GM18907 (cell line): Measurements from ENCODE around the gene OR2V1.
"Not testable (repeated sequence)": the region's sequence is repeated elsewhere in the genome, so short reads cannot be mapped to it uniquely, and the experiment has no call there.

ENCODE experiments used
- ATAC-seq: cut with Tn5 transposase; IDR thresholded peaks from one replicate; pipeline ENCODE4 v1.9.1; 2021; ENCODE audit warnings: mild to moderate bottlenecking, moderate library complexity; ENCODE audit not compliant: unreplicated experiment

Gene OR2V1

DNA sequence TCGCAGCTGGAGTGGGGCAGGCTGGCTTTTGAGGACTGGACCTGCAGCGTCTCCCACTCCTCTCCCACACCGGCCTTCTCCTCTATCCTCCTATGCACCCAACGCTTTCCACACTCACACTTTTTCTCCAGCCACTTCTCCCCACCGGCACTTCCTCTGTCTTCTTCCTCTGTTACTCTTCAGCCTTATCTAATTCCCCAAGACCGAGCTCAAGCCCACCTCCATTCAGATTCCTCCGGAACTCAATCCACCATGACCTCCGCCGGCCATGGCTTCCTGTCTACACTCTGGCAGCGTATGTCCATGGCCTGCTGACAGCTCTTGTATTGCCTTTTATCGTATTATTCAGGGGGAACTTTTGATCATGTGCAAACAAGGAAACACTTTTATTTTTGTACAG, 545 bp upstream of the OR2V1 start:
- no peak for ATAC-seq

DNA sequence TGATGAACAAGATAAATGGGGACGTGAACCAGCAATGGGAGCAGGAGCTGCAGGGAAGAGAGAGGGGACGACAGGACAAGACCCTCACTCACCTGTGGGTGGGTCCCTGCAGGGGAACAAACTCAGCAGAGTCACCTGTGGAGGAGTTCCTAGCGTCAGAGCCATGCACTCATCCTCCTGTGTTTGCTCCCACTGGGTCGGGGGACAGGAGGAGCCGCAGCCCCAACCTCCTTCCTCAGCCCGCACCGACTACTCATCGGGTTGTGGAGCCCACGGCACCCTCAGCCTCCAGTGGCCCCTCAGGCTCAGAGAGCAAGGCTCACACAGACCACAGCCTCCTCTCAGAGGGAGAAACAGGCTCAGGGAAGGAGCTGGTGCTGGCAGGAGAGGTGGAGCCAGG, 888 bp downstream of the OR2V1 start:
- not testable (repeated sequence) for ATAC-seq

DNA sequence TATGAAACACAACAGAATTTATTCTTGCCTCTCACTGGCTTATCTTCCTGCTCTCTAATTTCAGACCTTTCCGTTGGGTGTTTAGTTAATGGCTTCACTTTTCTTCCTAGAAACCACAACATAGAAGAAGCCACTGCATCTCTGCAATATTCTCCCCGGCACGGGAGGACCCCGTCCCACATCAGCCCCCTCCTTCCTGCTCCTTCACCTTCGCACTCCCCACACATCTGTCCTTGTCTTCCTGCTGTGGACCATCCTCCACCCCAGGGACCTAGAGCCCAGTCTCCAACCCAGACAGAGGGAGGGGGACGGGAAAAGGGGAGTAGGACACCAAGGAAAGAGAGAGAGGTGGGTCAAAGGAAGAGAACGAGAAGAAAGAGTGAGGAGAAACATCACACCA, 1.4 kb downstream of the OR2V1 start:
- ATAC-seq: no peak

DNA sequence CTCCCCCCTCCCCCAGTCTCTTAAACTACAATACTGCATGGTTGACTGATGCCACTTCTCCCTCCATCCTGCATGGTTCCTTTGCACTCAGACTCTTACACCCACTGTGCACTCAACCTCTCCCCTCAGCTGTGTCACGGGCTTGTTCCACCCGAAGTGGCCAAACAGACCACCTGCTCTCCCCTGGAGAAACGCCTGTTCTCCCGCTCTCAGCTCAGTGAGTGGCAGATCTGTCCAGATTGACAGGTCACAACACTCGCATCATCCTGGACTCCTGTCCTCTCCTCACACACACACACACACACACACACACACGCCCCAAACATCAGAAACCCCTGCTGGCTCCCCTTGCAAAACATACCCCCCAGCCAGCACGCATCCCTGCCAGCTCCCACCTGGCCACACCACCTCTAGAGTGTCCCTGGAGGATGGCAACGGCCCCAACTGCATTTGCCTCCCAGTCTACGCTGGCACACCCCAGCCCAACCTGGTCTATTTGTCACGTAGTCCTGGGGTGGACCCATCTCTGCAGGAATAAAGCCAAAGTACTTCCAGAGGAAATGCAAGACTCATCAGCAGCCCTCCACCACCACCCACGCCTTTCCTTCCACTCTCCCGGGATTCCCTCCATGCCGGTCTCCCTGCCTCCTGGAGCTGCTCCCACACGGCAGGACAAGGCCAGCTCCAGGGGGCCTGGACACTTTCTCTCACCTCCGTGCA, 2.9 kb downstream of the OR2V1 start:
- no peak for ATAC-seq

DNA sequence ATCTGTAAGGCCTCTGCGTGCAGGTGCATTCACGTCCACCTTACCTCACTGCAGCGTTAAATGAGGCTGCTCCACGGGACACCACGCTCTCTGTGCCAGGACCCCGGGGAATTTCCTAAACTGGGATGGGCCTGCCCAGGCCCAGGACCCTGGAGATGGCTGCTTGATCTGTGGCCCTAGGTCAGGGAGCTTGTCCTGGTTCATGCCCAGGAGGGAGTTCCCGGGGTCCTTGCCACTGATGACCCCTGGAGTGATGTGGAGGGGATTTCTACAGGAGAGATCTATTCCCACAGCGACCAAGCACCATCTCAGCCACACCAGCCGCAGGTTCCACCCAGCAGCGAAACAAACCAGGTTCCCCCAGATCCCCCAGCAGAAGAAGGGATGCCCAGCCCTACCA, 3.5 kb downstream of the OR2V1 start:
- ATAC-seq: no peak

DNA sequence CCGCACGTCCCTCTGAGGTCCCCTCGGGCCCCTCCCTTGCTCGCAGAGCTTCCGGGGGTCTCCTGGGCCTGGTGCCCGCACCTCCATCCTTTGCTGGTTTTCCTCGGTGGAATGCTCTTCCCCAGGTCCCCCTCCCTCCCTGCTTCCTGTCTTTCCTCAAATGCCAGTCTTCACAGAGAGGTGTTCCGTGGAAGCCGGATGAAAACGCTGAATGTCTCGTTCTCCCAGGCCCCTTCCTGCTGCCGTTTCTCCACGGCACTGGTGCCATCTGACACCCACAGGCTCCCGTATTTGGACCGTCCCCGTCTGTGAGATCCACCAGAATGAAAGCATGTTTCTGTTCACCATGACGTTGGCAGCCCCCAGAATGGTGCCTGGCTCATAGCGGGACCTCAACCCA, 4.1 kb downstream of the OR2V1 start:
- no peak for ATAC-seq

DNA sequence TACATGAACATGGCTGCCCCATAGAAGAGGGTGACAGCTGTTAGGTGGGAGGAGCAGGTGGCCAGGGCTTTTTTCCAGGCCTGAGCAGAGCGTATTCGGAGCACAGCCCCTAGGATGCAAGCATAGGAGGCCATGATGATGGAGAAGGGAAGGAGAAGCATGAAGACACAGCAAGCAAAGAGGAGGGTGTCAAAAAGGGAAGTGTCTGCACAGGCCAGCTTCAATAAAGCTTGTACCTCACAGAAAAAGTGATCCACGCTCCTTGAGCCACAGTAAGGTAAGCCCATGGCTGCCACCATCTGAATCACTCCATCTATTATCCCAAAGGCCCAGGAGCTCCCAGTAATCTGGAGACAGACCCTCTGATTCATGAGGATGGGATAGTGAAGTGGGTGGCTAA, 6.4 kb downstream of the OR2V1 start:
- ATAC-seq: no peak

DNA sequence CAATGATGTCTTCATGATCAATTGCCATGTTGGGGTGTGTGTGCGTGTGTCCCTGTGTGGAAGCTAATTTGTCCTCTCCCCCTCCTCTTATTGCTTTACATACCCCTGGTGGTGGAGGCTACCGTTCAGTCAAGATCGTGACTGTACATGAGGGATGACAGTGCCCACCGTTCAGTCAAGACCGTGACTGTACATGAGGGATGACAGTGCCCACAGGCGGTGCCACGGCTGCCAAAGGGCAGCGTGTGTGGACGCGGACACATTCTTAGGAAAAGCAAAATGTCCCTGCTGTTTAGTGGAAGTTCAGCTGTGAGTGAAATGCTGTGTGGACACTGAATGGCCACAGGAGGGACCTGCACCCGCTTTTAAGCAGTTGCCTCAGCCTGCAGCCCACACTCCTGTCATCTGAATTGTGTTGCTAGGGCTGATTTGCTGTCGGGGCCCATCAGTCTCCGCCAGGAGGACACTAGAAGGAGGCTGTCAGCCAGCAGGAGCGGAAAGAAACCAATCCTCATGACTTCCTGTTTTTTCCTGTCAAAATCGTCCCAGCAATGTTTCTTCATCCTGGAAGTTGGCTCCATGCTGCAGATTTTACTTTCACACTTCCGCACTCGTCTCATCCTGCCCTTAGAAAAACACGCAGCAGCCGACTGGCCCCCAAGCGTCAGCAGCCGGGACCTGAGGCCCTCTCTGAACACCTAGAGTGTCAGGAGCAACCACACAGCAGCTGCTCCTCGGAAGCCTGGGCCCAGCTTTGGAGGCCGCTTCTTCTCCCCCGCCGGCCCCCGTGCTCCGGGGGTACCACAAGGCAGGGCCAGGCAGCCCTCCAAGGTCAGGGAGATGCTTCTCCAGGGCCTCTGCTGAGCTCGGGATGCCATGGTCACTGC, 9.1 kb downstream of the OR2V1 start:
- no peak for ATAC-seq

DNA sequence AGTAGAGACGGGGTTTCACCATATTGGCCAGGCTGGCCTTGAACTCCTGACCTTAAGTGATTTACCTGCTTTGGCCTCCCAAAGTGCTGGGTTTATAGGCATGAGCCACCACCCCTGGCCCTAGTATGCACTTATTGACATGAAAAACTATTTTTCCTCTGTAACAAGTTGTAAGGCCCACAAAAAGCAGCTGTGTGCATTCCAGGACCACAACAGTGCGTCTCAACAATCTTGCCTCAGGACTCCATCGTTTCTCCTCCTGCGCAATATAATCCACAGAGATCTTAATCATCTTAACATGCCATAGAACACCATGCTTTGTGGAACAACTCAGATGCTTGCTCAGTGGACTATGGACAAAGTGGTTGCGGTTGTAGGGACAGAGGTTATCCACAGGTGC, 10.2 kb downstream of the OR2V1 start:
- no peak for ATAC-seq

DNA sequence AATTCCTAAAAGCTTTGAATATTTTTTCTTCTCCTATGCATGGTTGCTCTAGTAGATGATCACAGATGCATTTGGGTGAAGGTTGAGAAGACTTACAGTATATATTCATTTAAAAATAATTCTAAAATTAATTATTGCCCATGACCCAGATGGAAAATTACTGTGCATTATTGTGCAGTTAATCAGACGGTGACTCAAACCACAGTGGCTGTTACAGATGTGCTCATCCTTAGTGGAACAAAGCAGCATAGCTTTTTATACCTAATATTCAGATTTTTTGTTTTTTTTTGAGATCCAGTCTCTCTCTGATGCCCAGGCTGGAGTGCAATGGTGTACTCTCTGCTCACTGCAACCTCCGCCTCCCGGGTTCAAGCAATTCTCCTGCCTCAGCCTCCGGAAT, 10.7 kb downstream of the OR2V1 start:
- ATAC-seq: no peak

DNA sequence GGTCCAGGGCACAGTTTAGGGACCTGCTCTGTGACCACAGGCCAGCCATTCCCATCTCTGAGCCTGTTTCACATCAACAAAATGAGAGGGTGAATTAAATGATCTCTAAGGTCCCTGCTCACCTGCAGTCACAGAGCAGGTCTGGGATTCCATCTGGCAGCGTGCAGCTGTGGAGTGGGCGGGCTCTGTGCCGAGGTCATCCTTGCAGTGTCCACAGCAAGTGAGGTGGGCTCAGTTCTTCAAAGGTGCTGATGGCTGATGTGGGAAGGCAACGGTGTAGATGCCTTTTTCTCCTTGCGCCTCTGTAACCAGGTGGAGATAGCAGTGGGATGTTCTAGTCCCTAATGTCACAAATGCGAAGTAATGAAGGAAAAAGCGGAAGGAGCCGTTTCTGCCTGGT, 11.9 kb downstream of the OR2V1 start:
- ATAC-seq: no peak

DNA sequence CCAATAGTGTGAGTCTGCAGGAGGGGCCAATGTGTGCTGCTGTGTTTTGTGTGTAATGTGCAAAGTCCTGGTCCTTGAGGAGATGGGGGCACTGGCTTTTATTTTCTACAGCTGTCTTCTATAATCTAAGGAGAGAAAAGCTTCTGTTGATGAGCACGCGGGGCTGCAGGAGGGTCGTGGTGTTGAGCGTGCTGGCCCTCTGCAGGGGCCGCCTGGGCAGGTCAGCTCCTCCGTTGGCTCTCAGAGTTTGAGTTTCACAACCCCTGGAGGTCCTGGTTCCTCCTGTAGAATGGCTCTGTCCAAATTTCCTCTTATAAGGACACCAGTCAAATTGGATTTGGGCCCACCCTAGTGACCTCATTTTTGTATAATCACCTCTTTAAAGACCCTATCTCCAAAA, 12.6 kb downstream of the OR2V1 start:
- no peak for ATAC-seq

DNA sequence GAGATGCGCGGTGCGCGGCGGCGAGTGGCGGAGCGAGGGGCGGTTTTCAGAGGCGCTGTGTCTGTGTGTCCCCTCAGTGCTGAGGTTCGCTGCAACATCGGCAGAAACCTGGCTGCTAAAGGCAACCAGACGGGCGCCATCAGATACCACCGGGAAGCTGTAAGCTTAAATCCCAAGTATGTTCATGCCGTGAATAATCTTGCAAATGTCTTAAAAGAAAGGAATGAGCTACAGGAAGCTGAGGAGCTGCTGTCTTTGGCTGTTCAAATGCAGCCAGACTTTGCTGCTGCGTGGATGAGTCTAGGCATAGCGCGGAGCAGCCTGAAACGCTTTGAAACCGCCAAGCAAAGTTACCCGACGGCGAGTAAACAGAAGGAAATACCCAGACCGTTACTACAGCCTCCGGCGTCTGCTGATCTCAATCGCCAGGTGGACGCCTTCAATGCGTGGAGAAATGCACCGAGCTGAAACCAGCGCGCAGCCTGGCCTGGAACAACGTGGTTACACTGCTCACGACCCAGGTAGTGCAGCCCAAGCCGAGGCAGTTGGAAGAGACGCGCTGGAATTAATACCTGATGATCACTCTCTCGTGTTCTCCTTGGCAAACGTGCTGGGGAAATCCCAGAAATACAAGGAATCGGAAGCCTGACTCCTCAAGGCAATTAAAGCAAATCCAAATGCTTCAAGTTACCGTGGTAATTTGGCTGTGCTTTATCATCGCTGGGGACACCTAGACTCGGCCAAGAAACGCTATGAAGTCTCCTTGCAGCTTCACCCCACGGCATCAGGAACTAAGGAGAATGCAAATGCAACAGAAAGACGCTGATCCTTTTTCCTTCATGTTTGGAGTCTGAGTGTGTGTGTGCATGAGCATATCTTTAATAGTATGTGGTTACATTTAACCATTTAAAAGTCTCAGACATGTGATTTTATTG, 15.9 kb downstream of the OR2V1 start:
- ATAC-seq: no peak

DNA sequence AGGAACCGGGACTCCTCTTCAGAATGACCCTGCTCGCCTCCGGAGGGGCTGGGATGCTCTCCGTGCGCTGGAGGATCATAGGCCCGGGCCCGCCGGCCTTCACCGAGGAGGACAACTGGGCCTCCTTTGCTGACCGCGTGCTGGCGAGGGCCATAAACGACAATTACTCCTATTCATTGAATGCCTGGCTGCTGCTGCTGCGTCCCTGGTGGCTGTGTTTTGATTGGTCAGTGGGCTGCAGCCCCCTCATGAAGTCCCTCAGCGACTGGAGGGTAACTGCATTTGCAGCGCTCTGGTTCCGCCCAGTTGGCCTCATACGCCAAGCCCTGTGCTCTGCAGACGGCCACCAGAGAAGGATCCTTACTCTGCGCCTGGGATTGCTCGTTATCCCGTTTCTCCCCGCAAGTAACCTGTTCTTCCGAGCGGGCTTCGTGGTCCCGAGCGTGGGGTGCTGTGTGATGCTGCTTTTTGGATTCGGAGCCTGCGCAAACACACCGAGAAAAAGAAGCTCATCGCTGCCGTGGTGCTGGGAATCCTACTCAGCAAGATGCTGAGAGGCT, 16.6 kb downstream of the OR2V1 start:
- ATAC-seq: no peak

DNA sequence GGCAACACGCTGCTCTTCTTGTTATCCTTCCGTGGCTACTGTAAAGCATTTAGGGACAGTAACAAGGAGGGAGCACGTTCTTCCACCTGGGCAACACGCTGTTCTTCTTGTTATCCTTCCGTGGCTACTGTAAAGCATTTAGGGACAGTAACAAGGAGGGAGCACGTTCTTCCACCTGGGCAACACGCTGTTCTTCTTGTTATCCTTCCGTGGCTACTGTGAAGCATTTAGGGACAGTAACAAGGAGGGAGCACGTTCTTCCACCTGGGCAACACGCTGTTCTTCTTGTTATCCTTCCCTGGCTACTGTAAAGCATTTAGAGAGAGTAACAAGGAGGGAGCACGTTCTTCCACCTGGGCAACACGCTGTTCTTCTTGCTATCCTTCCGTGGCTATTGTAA, 17.4 kb downstream of the OR2V1 start:
- ATAC-seq: not testable (repeated sequence)

DNA sequence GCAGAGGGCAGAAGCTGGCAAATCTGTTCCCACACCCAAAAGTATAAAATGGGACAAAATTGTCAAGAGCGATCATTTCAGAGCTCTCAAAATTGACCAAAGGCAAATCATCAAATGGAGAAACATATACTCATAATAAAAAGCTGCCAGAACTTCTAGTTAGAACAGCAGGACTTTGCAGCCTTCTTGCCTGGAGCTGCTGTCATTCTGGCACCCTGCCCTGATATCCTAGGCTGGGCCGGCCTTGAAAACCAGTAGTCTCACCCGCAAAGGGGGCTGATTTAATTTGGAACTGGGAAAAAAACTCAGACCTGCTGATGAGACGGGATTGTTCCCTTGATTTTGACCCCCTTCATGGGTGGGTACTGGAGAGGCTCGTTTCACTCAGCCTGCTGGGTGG, 18.5 kb downstream of the OR2V1 start:
- no peak for ATAC-seq

DNA sequence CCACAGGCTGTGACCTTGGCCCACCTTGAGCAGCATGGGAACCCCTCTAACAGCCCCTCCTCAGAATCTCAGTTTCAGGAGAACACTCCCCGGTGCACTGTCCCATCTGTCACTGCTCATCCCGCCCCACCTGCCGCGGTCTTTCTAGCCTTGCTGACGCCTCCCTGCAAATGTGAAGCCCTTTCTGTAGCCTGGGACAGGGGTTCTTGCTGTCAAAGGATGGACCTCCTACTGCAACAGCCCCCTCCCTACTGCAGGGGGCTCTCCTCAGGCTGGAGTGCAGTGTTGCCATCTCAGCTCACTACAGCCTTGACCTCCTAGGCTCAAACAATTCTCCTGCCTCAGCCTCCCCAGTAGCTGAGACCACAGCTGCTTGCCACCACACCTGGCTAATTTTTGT, 20.0 kb downstream of the OR2V1 start:
- ATAC-seq: no peak

DNA sequence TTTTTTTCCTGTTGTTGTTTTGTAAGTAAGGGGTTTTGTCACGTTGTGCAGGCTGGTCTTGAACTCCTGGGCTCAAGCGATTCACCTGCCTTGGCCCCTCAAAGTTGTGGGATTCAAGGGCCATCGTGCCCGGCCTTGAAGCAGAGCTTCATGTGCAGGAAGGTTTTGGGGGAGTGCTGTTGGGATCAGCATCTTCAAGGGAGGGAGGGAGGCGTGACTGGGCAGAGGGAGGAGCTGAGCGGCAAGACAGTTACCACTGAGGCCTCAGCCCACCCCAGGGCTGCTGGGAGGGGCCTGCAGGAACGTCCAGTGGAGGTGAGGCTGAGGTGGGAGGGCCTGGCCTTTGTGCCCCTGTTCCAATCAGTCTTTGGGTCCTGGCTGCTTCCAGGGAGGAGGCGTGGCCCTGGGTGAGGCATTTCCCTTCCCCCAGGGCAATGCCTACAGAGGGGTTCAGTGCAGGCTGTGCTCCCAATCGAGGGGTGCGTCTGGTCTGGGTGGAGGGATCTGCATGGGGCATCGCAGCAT, 21.4 kb downstream of the OR2V1 start:
- ATAC-seq: no peak

DNA sequence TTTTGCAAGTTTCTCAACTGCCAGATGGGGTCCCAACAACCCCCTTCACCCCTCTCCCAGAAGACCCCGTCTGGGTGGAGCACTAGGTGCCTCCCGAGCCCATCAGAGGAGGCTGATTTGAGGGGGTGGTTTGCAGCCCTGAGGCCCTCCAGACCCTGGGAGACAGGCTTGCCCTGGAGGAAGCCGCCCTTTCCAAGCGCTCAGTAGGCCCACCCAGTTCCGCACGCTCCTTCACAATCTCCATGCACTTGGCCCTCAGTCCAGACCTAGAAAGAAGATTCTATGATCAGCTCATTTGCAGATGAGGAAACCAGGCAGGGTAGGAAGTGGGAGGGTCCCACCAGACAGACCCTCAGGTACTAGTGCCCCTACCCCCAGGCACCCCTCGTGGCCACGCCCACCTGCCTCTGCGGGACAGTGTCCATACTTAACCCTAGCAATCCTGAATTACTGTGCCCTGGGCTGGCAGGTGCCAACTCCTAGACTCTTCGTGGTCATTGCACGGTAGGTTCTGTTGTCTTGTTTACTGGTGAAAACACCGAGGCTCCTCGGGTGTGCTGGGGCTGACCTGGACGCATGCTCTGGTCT, 22.3 kb downstream of the OR2V1 start:
- ATAC-seq: no peak

DNA sequence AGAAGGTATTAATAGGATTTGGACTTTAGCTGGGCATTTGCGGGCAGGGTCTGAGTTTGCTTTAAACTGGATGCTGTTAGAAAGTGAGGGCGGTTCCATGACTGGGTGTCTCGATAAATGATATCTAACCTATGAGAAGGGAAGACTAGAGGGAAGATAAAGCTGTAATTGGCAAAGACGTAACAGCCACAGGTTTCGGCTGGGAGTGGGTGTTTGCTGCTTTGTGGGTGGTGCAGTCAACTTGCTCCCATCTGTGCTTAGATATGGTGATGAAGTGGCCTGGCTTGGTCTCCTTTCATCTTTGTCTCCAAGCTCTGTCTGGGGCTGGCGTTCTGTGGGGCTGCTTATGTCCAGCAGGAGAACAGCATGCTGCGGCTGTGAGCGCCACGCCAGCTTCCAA, 23.3 kb downstream of the OR2V1 start:
- ATAC-seq: no peak
